HG03139 (cell line): ENCODE results near the gene ATF3.
A peak's percentile ranks its signal among the peaks of the same experiment; 100 is the strongest.
"Not testable (repeated sequence)": the region's sequence is repeated elsewhere in the genome, so short reads cannot be mapped to it uniquely, and the experiment has no call there.

ENCODE experiments used
- ATAC-seq: cut with Tn5 transposase; IDR thresholded peaks from one replicate; pipeline ENCODE4 v1.9.1; 2021; ENCODE audit not compliant: unreplicated experiment

The ATF3 gene

DNA sequence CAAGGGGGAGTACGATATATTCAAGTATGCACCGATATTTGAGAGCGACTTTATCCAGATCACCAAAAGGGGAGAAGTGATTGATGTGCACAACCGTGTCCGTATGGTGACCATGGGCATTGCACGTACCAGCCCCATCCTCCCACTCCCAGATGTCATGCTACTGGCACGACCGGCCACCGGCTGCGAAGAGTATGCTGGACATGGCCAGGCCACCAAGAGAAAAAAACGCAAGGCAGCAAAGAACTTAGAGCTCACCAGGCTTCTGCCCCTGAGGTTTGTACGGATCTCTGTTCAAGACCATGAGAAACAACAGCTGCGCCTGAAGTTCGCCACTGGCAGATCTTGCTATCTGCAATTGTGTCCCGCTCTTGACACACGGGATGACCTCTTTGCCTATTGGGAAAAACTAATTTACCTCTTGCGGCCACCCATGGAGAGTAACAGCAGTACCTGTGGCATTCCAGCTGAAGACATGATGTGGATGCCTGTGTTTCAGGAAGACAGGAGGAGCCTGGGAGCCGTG is 16.5 kb downstream of the ATF3 start:
- ATAC-seq: no peak

DNA sequence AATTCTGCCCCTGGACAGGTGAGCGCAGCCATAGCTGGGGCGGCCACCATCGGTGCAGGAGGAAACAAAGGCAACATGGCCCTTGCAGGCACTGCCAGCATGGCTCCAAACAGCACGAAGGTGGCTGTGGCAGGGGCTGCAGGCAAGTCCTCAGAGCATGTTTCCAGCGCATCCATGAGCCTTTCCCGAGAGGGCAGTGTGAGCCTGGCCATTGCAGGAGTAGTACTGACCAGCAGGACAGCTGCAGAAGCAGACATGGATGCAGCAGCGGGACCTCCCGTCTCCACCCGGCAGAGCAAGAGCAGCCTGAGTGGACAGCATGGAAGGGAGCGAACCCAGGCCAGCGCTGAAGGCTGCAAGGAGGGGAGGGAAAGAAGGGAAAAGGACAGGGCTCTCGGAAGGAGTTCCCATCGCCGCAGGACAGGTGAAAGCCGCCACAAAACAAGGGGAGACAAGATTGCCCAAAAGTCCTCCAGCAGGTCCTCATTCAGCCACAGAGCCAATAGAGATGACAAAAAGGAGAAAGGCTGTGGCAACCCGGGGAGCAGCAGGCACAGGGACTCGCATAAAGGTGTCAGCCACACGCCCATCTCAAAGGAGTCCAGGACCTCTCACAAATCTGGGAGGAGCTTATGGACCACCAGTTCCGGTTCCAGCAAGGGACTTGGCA is 17.4 kb downstream of the ATF3 start:
- no peak for ATAC-seq

GRCh38 chr1:212628046-212628445 is 19.5 kb downstream of the ATF3 start:
- no peak for ATAC-seq

GRCh38 chr1:212628813-212629415 is 20.4 kb downstream of the ATF3 start:
- ATAC-seq: no peak

DNA sequence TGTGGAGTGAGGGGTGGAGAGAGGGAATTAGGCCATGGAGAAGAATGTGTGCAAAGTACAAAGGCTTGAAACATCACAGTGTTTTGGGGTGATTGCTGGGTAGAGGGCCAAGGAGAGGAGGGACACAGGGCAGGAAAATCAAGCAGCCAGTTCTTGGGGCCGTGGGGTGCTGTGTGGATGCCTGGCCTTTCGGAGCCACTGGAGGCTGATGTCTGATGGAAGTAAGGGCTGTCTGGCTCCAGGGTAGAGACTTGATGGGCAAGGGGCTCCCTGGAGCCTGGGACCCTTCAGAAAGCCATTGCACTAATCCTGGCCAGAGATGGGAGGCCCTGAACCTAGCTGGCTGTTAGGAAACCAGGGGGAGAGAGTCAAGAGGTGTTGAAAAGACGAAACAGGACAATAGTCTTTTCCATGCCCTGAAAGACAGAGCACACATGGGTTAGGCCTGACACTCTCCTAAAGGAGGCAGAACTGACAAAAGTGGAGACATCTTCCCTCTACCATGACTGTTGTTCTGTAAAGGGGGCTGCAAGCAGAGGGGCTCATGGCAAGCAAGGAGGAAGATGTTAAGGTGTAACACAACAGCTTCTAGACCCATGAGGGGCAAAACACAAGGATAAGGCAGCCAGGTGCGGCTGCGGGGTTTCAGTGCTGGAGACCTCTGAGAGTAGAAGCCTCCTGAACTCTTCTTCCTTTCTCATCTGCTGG is 21.0 kb downstream of the ATF3 start:
- no peak for ATAC-seq

GRCh38 chr1:212630158-212630900 is 21.8 kb downstream of the ATF3 start:
- ATAC-seq: peak; percentile 97

DNA sequence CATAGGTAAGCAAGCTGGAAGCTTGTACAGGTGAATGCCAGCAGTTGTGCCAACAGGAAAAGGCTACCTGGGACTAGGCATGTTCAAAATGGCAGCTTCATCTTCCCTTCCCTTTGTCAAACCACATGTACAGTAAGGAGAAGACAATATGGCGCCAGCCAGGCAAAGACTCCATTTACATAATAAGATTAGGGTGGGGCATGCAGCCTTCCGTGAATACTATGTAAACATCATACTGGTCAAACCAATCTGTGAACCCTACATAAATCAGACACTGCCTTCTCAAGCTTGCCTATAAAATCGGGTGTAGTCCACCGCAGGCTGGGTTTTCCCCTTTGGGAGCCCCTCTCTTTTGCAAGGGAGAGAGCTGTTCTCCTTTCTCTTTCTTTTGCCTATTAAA is 24.6 kb downstream of the ATF3 start:
- no peak for ATAC-seq

- ATAC-seq: no peak
These were observed 25.7 kb downstream of the ATF3 start for GRCh38 chr1:212634252-212634651.

DNA sequence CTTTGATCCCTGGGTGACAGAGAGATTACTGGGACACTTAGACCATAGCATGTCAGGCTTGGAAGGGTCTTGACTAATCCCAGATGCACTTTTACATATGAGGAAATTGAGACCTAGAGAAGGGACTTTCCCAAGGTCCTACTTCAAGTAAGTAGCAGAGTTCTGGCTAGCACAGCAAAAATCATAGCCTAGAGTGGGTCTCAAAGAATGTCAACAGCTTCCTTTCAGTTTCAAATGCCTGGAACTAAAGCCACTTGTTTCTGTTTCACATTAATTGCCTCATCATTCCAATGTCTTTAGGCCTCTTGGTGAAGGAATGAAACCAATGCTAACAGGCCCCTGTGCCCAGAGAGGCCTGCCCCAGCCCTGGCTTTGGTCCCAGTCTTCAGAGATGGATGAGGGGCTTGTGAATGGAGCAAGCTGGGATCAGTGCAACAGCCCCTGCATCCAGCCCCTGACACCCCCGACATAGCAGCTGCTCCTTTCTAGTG is 26.6 kb downstream of the ATF3 start:
- ATAC-seq: no peak

- no peak for ATAC-seq
These were observed 29.3 kb downstream of the ATF3 start for GRCh38 chr1:212637902-212638301.

- ATAC-seq: no peak
These were observed 30.1 kb downstream of the ATF3 start for GRCh38 chr1:212638492-212639151.

DNA sequence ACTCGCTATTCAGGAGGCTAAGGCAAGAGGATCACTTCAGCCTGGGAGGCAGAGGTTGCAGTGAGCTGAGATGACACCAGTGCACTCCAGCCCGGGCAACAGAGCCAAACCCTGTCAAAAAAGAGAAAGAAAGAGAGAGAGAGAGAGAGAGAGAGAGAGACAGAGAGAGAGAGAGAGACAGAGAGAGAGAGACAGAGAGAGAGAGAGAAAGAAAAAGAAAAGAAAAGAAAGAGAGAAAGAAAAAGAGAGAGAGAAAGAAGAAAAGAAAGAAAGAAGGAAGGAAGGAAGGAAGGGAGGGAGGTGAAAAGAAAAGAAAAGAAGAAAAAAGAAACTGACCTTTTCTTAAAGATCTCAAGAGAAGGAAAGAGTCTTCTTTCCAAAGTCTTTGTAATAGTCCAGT is 31.0 kb downstream of the ATF3 start:
- not testable (repeated sequence) for ATAC-seq

DNA sequence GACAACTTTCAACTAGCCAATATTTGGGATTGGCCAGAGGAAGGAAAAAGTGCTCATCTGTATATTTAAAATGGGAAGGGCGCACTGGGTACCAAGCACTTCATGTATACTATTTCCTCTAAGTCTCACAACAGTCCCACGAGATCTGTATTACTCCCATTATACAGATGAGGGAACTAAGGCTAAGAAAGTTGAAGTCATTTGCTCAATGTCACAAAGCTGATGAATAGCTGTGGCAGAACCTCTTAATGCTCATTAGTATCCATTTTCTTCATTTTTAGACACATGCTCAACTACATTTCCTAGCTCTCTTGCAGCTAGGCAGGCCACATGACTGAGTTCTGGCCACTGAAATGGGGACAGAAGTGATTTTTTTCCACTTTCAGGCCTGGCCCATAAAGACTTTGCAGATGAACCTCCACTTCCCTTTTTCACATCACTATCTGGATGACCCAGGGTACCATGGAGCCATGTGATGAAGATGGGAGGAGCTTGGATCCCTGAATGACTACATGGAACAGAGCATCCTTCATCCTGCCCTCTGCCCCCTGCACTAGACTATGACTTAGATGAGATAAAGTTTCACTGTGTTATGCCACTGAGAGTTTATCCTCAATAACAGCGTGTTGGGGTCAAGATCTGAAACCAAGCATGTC is 31.8 kb downstream of the ATF3 start:
- ATAC-seq: no peak

GRCh38 chr1:212641956-212642355 is 33.4 kb downstream of the ATF3 start:
- no peak for ATAC-seq

DNA sequence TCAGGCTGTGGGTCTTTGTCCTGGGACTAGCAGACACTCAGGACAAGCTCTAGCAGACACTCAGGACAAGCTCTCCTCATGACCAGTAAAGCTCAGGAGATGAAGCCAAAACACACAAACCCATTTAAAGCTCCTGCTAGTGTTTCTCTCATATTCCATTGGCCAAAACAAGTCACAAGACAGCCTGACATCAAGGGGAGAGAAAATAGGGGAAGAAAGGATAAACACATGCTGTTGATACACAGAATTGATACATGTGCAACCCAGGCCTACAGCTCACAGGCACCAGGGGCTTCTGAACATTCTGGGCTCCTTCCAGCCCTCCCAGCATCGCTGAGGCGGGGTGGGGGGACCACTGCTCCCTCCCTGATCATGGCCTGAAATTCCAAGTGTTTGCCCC is 35.3 kb downstream of the ATF3 start:
- ATAC-seq: no peak

DNA sequence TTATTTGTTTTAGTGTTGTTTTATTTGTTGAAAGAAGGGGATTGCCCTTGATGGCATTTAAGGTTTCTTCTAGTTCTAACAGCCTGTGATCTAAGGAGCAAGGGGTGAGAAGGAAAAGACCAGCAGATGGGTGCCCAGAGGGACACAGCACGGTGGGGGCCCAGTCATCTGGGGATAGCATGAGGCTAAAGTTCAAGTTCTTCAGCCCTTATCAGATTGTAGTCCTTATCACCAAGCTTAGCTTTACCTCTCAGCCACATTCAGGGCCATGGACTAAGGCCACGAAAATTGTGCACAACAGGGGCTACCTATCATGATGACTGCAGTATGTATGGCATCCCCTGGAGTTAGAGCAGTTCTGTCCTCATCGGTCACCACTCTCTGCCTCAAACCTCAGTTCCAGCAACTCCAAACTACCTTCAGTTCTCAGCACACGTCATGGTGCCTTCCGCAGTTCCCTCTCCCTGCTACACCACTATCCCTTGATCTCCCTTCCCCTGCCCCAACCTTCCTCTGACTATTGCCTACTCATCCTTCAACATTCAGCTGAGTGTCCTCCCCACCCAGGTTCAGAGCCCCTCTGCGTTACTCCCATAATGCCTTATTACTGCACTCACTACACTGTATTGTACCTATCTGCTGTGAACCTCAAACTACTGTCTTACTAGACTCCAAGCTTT is 36.4 kb downstream of the ATF3 start:
- ATAC-seq: no peak

DNA sequence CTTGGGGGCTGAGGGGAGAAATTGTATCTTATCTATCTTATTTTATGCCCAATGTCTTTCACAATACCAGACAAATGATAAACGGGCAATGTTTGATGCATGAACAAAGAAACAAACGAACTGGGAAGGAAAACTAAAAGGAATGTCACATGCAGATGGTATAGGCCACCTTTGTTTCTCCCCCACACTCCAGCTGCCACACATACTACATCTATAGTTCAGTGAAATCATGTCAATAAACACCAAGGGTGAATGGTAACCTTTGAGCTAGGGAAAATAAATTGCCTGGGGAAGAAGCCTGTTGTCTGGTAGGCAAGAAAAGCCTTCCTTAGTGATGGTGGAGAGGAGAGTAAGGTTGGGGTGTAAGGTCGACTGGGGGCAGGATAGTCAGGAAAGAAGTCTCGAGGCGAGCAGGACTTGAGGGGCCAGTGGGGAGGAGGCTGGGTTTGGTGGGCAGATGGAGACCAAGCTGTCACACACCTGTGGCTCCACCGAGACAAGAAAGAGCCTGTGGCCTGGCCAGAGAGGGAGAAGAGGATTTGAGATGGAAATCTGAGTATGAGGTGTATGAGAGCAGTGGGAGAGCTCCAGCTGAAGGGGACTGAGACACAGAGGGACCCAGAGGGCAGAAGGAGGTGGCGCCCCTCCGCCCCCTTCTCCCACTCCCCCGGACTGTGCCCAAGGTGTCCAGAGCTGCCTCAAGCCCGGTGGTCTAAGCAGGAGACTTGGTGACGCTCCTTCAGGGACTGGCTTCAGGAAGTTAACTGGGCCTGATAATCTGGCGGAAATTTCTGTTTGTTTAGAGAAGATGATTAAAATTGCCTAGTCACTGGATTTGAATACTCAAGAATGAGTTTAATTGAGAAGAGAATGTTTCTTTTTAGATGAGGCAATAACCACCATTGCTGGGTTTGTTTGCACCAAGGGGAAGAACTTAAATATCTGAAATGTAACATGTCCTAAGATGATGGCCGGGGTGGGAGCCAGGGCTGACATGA is 37.3 kb downstream of the ATF3 start:
- no peak for ATAC-seq

DNA sequence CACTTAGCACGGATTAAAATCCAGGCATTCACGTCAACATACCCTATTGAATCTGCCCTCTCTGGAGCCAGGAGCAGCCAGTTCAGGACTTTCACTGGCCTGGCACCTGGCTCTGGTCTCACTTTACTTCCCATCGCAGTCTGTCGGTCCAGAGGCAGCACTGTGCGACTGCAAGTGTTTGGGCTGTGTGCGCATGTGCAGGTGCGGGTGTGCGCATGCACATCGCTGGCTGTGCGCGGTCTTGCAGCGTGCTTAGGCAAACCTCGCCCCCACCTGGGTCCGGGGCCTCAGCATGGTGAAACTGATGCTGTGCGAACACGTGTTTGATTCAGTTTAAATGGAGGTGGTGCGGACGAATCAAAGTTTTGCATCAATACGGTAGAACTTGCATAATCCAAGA is 38.0 kb downstream of the ATF3 start:
- ATAC-seq: no peak
